B cell (primary cell): ENCODE measurements around the gene ERICH6. TPM values are rescaled to one million over a fixed set of nuclear protein-coding genes. Genes with fewer than 3 reads are reported as not detected.

Source experiments
- ATAC-seq: fragments of 200-7000 bp; cut with Tn5 transposase; one replicate; pipeline ENCODE4 v1.10.0; 2021; ENCODE audit warnings: low read depth, mild to moderate bottlenecking, moderate number of reproducible peaks, moderate library complexity
- CTCF ChIA-PET: fragments of 350-600 bp; sonication (Branson Sonifier 250); formaldehyde crosslinking; loops from one replicate; lab custom pipeline; 2021; ENCODE audit warnings: antibody characterized with exemption, inconsistent platforms; lab: Charles Lee
- POLR2A ChIA-PET: fragments of 350-600 bp; sonication (Branson Sonifier 250); formaldehyde crosslinking; loops from one replicate; lab custom pipeline; 2021; ENCODE audit warnings: antibody characterized with exemption; lab: Charles Lee
- DNase-seq: peaks from one replicate; pipeline ENCODE4 v3.0.0; 2013
- H2AFZ ChIP-seq: 2 replicates; pipeline ENCODE4 v1.6.1; 2012; ENCODE audit warnings: mild to moderate bottlenecking, low read depth, low read length; ENCODE audit not compliant: insufficient read depth, poor library complexity, severe bottlenecking
- H3K27ac ChIP-seq, 2 donors: 1 replicate in 1 of 2; 2 replicates in 1 of 2; pipeline ENCODE4 v1.5.1; 2012 to 2013; ENCODE audit warnings: low read length in 2 of 2, mild to moderate bottlenecking in 2 of 2, moderate library complexity in 1 of 2
- H3K27me3 ChIP-seq, 4 experiments: fragments of 200-600 bp in 1 of 4; sonication (generic) in 1 of 4; replicated peaks in 1 of 4; 1 replicate in 2 of 4; 2 replicates in 2 of 4; pipeline versions ENCODE4 v1.6.1 to v1.7.0; 2013 to 2016; ENCODE audit warnings: low read length in 3 of 4, mild to moderate bottlenecking in 2 of 4, mixed read lengths in 1 of 4, moderate library complexity in 1 of 4; ENCODE audit not compliant: insufficient read depth in 4 of 4, control insufficient read depth in 3 of 4; ENCODE audit errors: control extremely low read depth in 1 of 4
- H3K36me3 ChIP-seq, 2 experiments: replicated peaks in 1 of 2; 1 replicate in 1 of 2; 2 replicates in 1 of 2; pipeline versions ENCODE4 v1.6.1 to v1.7.1; 2013; ENCODE audit warnings: low read length in 1 of 2; ENCODE audit not compliant: insufficient read depth in 2 of 2, control insufficient read depth in 1 of 2; ENCODE audit errors: control extremely low read depth in 1 of 2, extremely low read depth in 1 of 2
- H3K4me1 ChIP-seq, 2 donors: fragments of 200-600 bp in 1 of 2; sonication (generic) in 1 of 2; 1 replicate in 1 of 2; 2 replicates in 1 of 2; pipeline versions ENCODE4 v1.5.1 to v1.6.1; 2013 to 2017; ENCODE audit warnings: low read length in 2 of 2; ENCODE audit not compliant: control insufficient read depth in 2 of 2, insufficient read depth in 2 of 2
- H3K4me2 ChIP-seq: replicated peaks from 2 replicates; pipeline ENCODE3; 2012; ENCODE audit warnings: mild to moderate bottlenecking, low read depth, low read length; ENCODE audit not compliant: poor library complexity, severe bottlenecking
- H3K4me3 ChIP-seq, 5 experiments: fragments of 200-600 bp in 1 of 5; sonication (generic) in 1 of 5; 1 replicate in 3 of 5; 2 replicates in 2 of 5; pipeline versions ENCODE4 v1.5.1 to v1.7.0; 2011 to 2016; ENCODE audit warnings: low read length in 4 of 5, mild to moderate bottlenecking in 4 of 5, low read depth in 2 of 5, control low read depth in 1 of 5, moderate library complexity in 1 of 5; ENCODE audit not compliant: insufficient read depth in 1 of 5; ENCODE audit errors: control extremely low read depth in 1 of 5, extremely low read depth in 1 of 5
- H3K79me2 ChIP-seq: fragments of 200-600 bp; sonication (generic); one replicate; pipeline ENCODE4 v1.6.0; 2016; ENCODE audit warnings: low read length; ENCODE audit not compliant: control insufficient read depth, insufficient read depth
- H3K9ac ChIP-seq: fragments of 200-600 bp; sonication (generic); 2 replicates; pipeline ENCODE4 v1.6.1; 2017; ENCODE audit warnings: mild to moderate bottlenecking, low read length, moderate library complexity
- H3K9me3 ChIP-seq, 3 donors: one replicate each; pipeline versions ENCODE4 v1.6.1 to v1.7.1; 2013; ENCODE audit warnings: low read length in 2 of 3; ENCODE audit not compliant: control insufficient read depth in 2 of 3, insufficient read depth in 1 of 3; ENCODE audit errors: control extremely low read depth in 1 of 3
- H4K20me1 ChIP-seq: 2 replicates; pipeline ENCODE4 v1.6.0; 2012; ENCODE audit warnings: mild to moderate bottlenecking, low read length; ENCODE audit not compliant: insufficient read depth, control insufficient read depth, poor library complexity, severe bottlenecking
- H3K27ac Mint-ChIP-seq: one replicate; pipeline ENCODE4 v1.8.0; 2021; ENCODE audit warnings: mixed read lengths
- H3K27me3 Mint-ChIP-seq: one replicate; pipeline ENCODE4 v1.8.0; 2021; ENCODE audit warnings: mixed read lengths
- H3K4me1 Mint-ChIP-seq: one replicate; pipeline ENCODE4 v1.8.0; 2021; ENCODE audit warnings: mixed read lengths
- H3K4me3 Mint-ChIP-seq: one replicate; pipeline ENCODE4 v1.8.0; 2021; ENCODE audit warnings: mixed read lengths
- H3K9me3 Mint-ChIP-seq: one replicate; pipeline ENCODE4 v1.8.0; 2022; ENCODE audit warnings: mixed read lengths; ENCODE audit not compliant: insufficient read depth
- CTCF ChIP-seq: fragments of 200-600 bp; IDR thresholded peaks from one replicate; pipeline ENCODE4 v1.8.0; 2022; ENCODE audit warnings: antibody characterized with exemption, mild to moderate bottlenecking
- EZH2 ChIP-seq: IDR thresholded peaks from 2 replicates; pipeline ENCODE4 v1.6.1; 2012; ENCODE audit warnings: borderline replicate concordance, low read depth, mild to moderate bottlenecking, moderate library complexity, low read length; ENCODE audit not compliant: insufficient read depth, poor library complexity, severe bottlenecking
- WGBS: methylation state at CpG from one replicate; pipeline ENCODE4 v1.1.5; 2013; ENCODE audit warnings: missing lambda C conversion rate; ENCODE audit not compliant: insufficient coverage; 5-methylcytosine and 5-hydroxymethylcytosine counted together
- intact Hi-C: fragments of 100-400 bp; cut with micrococcal nuclease; formaldehyde crosslinking; loops from one replicate; pipeline ENCODE4 v1.10.0; 2022
- polyA plus RNA-seq: library from polyadenylated mRNA; depleted of rRNA; stranded (reverse); fragments of >200 nt; gene quantifications from 2 replicates; pipeline ENCODE4 v1.2.3, GENCODE V29; 2012
- total RNA-seq, 2 donors: library from RNA; stranded (reverse); fragments of 120-200 nt in 1 of 2; gene quantifications; 1 replicate in 1 of 2; 2 replicates in 1 of 2; pipeline versions ENCODE4 v1.2.3 to v1.2.4, GENCODE V29; 2013 to 2022

ERICH6 gene
- total and polyA plus RNA-seq, 2 donors (not counting 1 experiment from before 2014, with no cell fraction given): 0.44 TPM; not detected in 1

- ATAC-seq (no peak), DNase-seq (no peak)
- ChIA-PET CTCF (interaction anchor here (0.7 to 1.3 kb wide), 3 partner anchors 14 to 328 kb away, joined by 3 to 6 read pairs (median 4); no protein-coding TSS in a partner anchor), POLR2A (no interaction called here)
- H3K4me3 Mint-ChIP-seq: peak overlapping the region; percentile 26
- H3K4me1 Mint-ChIP-seq: peaks cover 88% of the 10 kb centered on the region
- Histone ChIP-seq H3K79me2 (peaks cover 91% of the 10 kb centered on the region), H3K9ac (no peak overlapping the region), H3K4me3 (no peak overlapping the region), H3K4me1 (peaks cover 52 to 54% of the 10 kb centered on the region in 2 donors), H3K27me3 (no peaks in the 10 kb centered on the region), H3K4me2 (peak overlapping the region; percentile 12), H3K9me3 (no peaks in the 10 kb centered on the region), H4K20me1 (peaks cover 96% of the 10 kb centered on the region), H3K27ac (no peak overlapping the region), H2AFZ (no peak overlapping the region), H3K36me3 (no peaks in the 10 kb centered on the region)
- H3K27me3 Mint-ChIP-seq: no peaks in the 10 kb centered on the region
- peak overlapping the region; percentile 32 for H3K27ac Mint-ChIP-seq
- no peaks in the 10 kb centered on the region for H3K9me3 Mint-ChIP-seq
- intact Hi-C loops: no loop called here
- TF ChIP-seq CTCF (no peak), EZH2 (no peak)
- no CpG with 5 or more reads among the region's 5 CpGs for WGBS
Measured at GRCh38 chr3:150747886-150748683, 44.4 kb upstream of the ERICH6 start.
